NCI-H2196 treated with DMSO at 0.1 percent for 48 hours (cell line): ENCODE results near the gene EFEMP2.

Source experiments
- DNase-seq: peaks from one replicate; lab custom pipeline; 2025; ENCODE audit not compliant: unreplicated experiment; lab: John Stamatoyannopoulos, UW

The EFEMP2 gene

GRCh38 chr11:65885808-65886536 lies 13.4 kb upstream of the EFEMP2 start:
- no peak for DNase-seq

- no peak for DNase-seq
Observed at GRCh38 chr11:65885231-65885630, 12.6 kb upstream of the EFEMP2 start.

- DNase-seq = peak; percentile 73
Observed at GRCh38 chr11:65884716-65885092, 12.1 kb upstream of the EFEMP2 start.

- DNase-seq = no peak
Observed at GRCh38 chr11:65883786-65884715, 11.5 kb upstream of the EFEMP2 start.

- DNase-seq = no peak
Observed at GRCh38 chr11:65883058-65883761, 10.6 kb upstream of the EFEMP2 start.

GRCh38 chr11:65882120-65883057 lies 9.8 kb upstream of the EFEMP2 start:
- no peak for DNase-seq

- no peak for DNase-seq
Observed at GRCh38 chr11:65880844-65881421, 8.3 kb upstream of the EFEMP2 start.

GRCh38 chr11:65880027-65880426 lies 7.4 kb upstream of the EFEMP2 start:
- DNase-seq = no peak

- DNase-seq = no peak
Observed at GRCh38 chr11:65879617-65880016, 7.0 kb upstream of the EFEMP2 start, which contains the start of gene CTSW. CTSW (plus strand) TSS chr11:65879837; CDS start chr11:65879855, 18 bp downstream.

- DNase-seq = peak; percentile 95
Observed at GRCh38 chr11:65873318-65874156, 937 bp upstream of the EFEMP2 start.

- DNase-seq = no peak
Observed at GRCh38 chr11:65871811-65872548, 620 bp downstream of the EFEMP2 start.

GRCh38 chr11:65870706-65871681 lies 1.6 kb downstream of the EFEMP2 start:
- DNase-seq = no peak

GRCh38 chr11:65870307-65870658 lies 2.3 kb downstream of the EFEMP2 start:
- no peak for DNase-seq

GRCh38 chr11:65869643-65870306 lies 2.8 kb downstream of the EFEMP2 start:
- no peak for DNase-seq

- no peak for DNase-seq
Observed at GRCh38 chr11:65868907-65869306, 3.7 kb downstream of the EFEMP2 start.

GRCh38 chr11:65868076-65868667 lies 4.4 kb downstream of the EFEMP2 start:
- DNase-seq = no peak
